ENCODE results near the gene ECE1. TPM values are rescaled to one million over a fixed set of nuclear protein-coding genes. Genes with fewer than 3 reads are reported as not detected.

The ECE1 gene
- total and polyA plus RNA-seq, 9 of the 15 experiments (the other 6 are each of a cell fraction or from before 2014, with no cell fraction given): 0.56 to 34.8 (median 11.0) TPM

DNA sequence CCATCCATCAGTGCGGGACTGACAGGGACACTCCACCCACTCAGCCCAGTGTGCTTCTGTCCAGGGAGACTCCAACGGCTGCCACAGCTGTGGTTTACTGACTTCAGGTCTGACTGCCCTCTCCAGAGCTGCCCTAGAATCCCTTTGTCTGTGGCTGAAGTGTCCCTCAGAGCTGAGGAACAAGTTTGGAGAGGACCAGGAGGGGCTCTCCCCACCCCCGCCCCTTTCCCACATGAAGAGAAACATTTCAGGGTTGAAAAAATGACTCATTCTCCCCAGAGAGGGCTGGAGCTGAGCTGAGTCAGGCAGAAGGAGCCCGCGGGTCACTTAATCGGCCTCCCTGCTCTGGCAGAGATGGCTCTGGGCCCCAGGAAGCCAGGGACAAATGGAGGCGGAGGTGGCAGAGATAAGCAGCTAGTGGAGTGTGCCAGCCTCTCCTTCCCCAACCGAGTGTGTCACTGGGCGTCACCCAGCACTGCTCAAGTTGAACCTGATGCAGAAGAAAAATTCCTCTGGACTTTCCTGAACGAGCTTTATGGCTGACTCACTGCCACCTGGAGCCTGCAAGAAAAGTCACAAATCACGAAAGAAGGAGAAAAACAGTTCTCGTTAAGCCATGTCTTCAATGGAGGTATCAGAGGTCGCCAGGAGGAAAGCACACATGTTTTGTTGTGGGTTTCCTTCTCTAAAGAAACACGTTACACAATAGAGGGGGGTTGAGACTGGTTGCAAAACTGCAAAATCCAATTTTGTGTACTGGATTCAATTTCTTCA is 34.3 kb upstream of the ECE1 start (continued):
- TF ChIP-seq NUFIP1 (IDR thresholded peaks at IDR 0.05; ENCODE audit: partially characterized antibody): no peak
- no peak for TF ChIP-seq MCM3 (IDR thresholded peaks at IDR 0.05)
- no peak for TF ChIP-seq TRIM28 (IDR thresholded peaks at IDR 0.05)
- TF ChIP-seq, protein P1, sequence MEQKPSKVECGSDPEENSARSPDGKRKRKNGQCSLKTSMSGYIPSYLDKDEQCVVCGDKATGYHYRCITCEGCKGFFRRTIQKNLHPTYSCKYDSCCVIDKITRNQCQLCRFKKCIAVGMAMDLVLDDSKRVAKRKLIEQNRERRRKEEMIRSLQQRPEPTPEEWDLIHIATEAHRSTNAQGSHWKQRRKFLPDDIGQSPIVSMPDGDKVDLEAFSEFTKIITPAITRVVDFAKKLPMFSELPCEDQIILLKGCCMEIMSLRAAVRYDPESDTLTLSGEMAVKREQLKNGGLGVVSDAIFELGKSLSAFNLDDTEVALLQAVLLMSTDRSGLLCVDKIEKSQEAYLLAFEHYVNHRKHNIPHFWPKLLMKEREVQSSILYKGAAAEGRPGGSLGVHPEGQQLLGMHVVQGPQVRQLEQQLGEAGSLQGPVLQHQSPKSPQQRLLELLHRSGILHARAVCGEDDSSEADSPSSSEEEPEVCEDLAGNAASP (IDR thresholded peaks at IDR 0.05): no peak
- TF ChIP-seq ZNF79 (CRISPR knock-in tag; IDR thresholded peaks at IDR 0.05; ENCODE audit: low read depth): no peak
- no peak for TF ChIP-seq ZNF644 (tag; IDR thresholded peaks at IDR 0.05; ENCODE audit: low read depth)
- no peak for TF ChIP-seq ZNF717 (CRISPR knock-in tag; IDR thresholded peaks at IDR 0.05)
- no peak; the same call in 1 of the 2 replicates for TF ChIP-seq TEAD4 (IDR thresholded peaks at IDR 0.05; ENCODE audit: low read length)
- TF ChIP-seq TEAD4 (CRISPR knock-in tag; IDR thresholded peaks at IDR 0.05; ENCODE audit: borderline replicate concordance): no peak
- no peak for TF ChIP-seq HDAC8 (tag; IDR thresholded peaks at IDR 0.05)
- TF ChIP-seq ZNF121 (CRISPR knock-in tag; conservative IDR thresholded peaks at IDR 0.05): no peak
- no peak for TF ChIP-seq PHB (CRISPR knock-in tag; IDR thresholded peaks at IDR 0.05)
- TF ChIP-seq ZSCAN32 (CRISPR knock-in tag; IDR thresholded peaks at IDR 0.05): no peak
- TF ChIP-seq CREM (IDR thresholded peaks at IDR 0.05; ENCODE audit: low read depth): no peak
- no peak for TF ChIP-seq ZNF780A (CRISPR knock-in tag; IDR thresholded peaks at IDR 0.05)
- no peak for TF ChIP-seq GATAD2A (IDR thresholded peaks at IDR 0.05)
- TF ChIP-seq, protein P2, sequence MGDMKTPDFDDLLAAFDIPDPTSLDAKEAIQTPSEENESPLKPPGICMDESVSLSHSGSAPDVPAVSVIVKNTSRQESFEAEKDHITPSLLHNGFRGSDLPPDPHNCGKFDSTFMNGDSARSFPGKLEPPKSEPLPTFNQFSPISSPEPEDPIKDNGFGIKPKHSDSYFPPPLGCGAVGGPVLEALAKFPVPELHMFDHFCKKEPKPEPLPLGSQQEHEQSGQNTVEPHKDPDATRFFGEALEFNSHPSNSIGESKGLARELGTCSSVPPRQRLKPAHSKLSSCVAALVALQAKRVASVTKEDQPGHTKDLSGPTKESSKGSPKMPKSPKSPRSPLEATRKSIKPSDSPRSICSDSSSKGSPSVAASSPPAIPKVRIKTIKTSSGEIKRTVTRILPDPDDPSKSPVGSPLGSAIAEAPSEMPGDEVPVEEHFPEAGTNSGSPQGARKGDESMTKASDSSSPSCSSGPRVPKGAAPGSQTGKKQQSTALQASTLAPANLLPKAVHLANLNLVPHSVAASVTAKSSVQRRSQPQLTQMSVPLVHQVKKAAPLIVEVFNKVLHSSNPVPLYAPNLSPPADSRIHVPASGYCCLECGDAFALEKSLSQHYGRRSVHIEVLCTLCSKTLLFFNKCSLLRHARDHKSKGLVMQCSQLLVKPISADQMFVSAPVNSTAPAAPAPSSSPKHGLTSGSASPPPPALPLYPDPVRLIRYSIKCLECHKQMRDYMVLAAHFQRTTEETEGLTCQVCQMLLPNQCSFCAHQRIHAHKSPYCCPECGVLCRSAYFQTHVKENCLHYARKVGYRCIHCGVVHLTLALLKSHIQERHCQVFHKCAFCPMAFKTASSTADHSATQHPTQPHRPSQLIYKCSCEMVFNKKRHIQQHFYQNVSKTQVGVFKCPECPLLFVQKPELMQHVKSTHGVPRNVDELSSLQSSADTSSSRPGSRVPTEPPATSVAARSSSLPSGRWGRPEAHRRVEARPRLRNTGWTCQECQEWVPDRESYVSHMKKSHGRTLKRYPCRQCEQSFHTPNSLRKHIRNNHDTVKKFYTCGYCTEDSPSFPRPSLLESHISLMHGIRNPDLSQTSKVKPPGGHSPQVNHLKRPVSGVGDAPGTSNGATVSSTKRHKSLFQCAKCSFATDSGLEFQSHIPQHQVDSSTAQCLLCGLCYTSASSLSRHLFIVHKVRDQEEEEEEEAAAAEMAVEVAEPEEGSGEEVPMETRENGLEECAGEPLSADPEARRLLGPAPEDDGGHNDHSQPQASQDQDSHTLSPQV (IDR thresholded peaks at IDR 0.05): no peak
- no peak for TF ChIP-seq ARNT (IDR thresholded peaks at IDR 0.05)
- TF ChIP-seq SAFB (IDR thresholded peaks at IDR 0.05; ENCODE audit: borderline replicate concordance, low read depth, low read length): no peak
- TF ChIP-seq ZNF57 (CRISPR knock-in tag; IDR thresholded peaks at IDR 0.05): no peak
- TF ChIP-seq XRCC4 (IDR thresholded peaks at IDR 0.05; ENCODE audit: extremely low read depth, insufficient read depth, insufficient read length): no peak
- no peak for TF ChIP-seq FUS (optimal IDR thresholded peaks at IDR 0.05; ENCODE audit: low read depth, low read length)
- TF ChIP-seq, protein P3, sequence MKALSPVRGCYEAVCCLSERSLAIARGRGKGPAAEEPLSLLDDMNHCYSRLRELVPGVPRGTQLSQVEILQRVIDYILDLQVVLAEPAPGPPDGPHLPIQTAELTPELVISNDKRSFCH (CRISPR knock-in tag; IDR thresholded peaks at IDR 0.05): no peak
- TF ChIP-seq, protein P3 (tag; IDR thresholded peaks at IDR 0.05): no peak
- no peak for TF ChIP-seq TBP (optimal IDR thresholded peaks at IDR 0.05; ENCODE audit: low read depth, low read length)
